H9 (cell line): ENCODE results near the gene SWAP70. TPM values are rescaled to one million over a fixed set of nuclear protein-coding genes. Genes with fewer than 3 reads are reported as not detected.
A peak's percentile ranks its signal among the peaks of the same experiment; 100 is the strongest.

Experiments used
- DNase-seq: peaks from one replicate; pipeline ENCODE4 v3.0.0-alpha.2; 2017
- H2AFZ ChIP-seq: one replicate; pipeline ENCODE4 v1.6.1; 2013; ENCODE audit warnings: mild to moderate bottlenecking, low read length, control low read depth, moderate library complexity
- H2AK5ac ChIP-seq: 2 replicates; pipeline ENCODE4 v1.6.1; 2013; ENCODE audit warnings: low read length, control low read depth, mixed read lengths; ENCODE audit not compliant: insufficient read length
- H2BK120ac ChIP-seq: one replicate; pipeline ENCODE4 v1.6.1; 2013; ENCODE audit warnings: low read depth, mild to moderate bottlenecking, low read length, control low read depth, inconsistent platforms; ENCODE audit not compliant: poor library complexity, severe bottlenecking
- H2BK12ac ChIP-seq: 2 replicates; pipeline ENCODE4 v1.6.1; 2013; ENCODE audit warnings: low read length, control low read depth, mixed read lengths, low read depth; ENCODE audit not compliant: insufficient read length
- H2BK15ac ChIP-seq: 2 replicates; pipeline ENCODE4 v1.6.1; 2013; ENCODE audit warnings: low read depth, low read length, control low read depth
- H2BK20ac ChIP-seq: one replicate; pipeline ENCODE4 v1.6.1; 2013; ENCODE audit warnings: low read depth, mild to moderate bottlenecking, low read length, control low read depth, inconsistent platforms; ENCODE audit not compliant: poor library complexity, severe bottlenecking
- H2BK5ac ChIP-seq: 2 replicates; pipeline ENCODE4 v1.6.1; 2013; ENCODE audit warnings: low read length, control low read depth, mixed read lengths; ENCODE audit not compliant: insufficient read length
- H3K14ac ChIP-seq: 2 replicates; pipeline ENCODE4 v1.6.1; 2013; ENCODE audit warnings: low read length, control low read depth; ENCODE audit not compliant: insufficient read depth
- H3K18ac ChIP-seq: 2 replicates; pipeline ENCODE4 v1.6.1; 2013; ENCODE audit warnings: low read depth, mild to moderate bottlenecking, mixed read lengths, low read length, control low read depth; ENCODE audit not compliant: insufficient read length
- H3K23ac ChIP-seq: 2 replicates; pipeline ENCODE4 v1.6.1; 2013; ENCODE audit warnings: low read length, control low read depth, mixed read lengths, low read depth; ENCODE audit not compliant: insufficient read length
- H3K23me2 ChIP-seq: 2 replicates; pipeline ENCODE4 v1.6.1; 2013; ENCODE audit warnings: low read depth, mild to moderate bottlenecking, mixed read lengths, low read length, control low read depth; ENCODE audit not compliant: insufficient read length, poor library complexity, severe bottlenecking
- H3K27ac ChIP-seq: 2 replicates; pipeline ENCODE4 v1.5.1; 2013; ENCODE audit warnings: low read length, control low read depth, mixed read lengths, low read depth; ENCODE audit not compliant: insufficient read length
- H3K27me3 ChIP-seq: 2 replicates; pipeline ENCODE4 v1.6.1; 2013; ENCODE audit warnings: low read length, control low read depth, inconsistent platforms; ENCODE audit not compliant: insufficient read depth
- H3K4ac ChIP-seq: 2 replicates; pipeline ENCODE4 v1.6.1; 2013; ENCODE audit warnings: low read depth, mild to moderate bottlenecking, control low read depth, inconsistent platforms, low read length, moderate library complexity
- H3K4me1 ChIP-seq: 2 replicates; pipeline ENCODE4 v1.6.1; 2013; ENCODE audit warnings: low read length, control low read depth, inconsistent platforms; ENCODE audit not compliant: insufficient read depth
- H3K4me2 ChIP-seq: 2 replicates; pipeline ENCODE4 v1.6.1; 2013; ENCODE audit warnings: low read length, control low read depth, mixed read lengths; ENCODE audit not compliant: insufficient read length, insufficient read depth
- H3K56ac ChIP-seq: 2 replicates; pipeline ENCODE4 v1.6.1; 2013; ENCODE audit warnings: low read depth, mild to moderate bottlenecking, mixed read lengths, low read length, control low read depth; ENCODE audit not compliant: insufficient read length
- H3K79me1 ChIP-seq: 2 replicates; pipeline ENCODE4 v1.6.1; 2013; ENCODE audit warnings: low read depth, mild to moderate bottlenecking, moderate library complexity, low read length, control low read depth, inconsistent platforms; ENCODE audit not compliant: insufficient read depth, poor library complexity, severe bottlenecking
- H3K79me2 ChIP-seq: 2 replicates; pipeline ENCODE4 v1.6.1; 2013; ENCODE audit warnings: low read length, control low read depth, inconsistent platforms; ENCODE audit not compliant: insufficient read depth
- H3K9ac ChIP-seq: 2 replicates; pipeline ENCODE4 v1.6.1; 2013; ENCODE audit warnings: low read length, control low read depth, mixed read lengths; ENCODE audit not compliant: insufficient read length; ENCODE audit errors: extremely low read depth
- H3K9me3 ChIP-seq: one replicate; pipeline ENCODE4 v1.6.1; 2013; ENCODE audit warnings: low read depth, low read length, inconsistent platforms; ENCODE audit not compliant: control insufficient read depth
- H3T11ph ChIP-seq: one replicate; pipeline ENCODE4 v1.6.1; 2013; ENCODE audit warnings: mild to moderate bottlenecking, low read length, control low read depth, inconsistent platforms
- H4K20me1 ChIP-seq: one replicate; pipeline ENCODE4 v1.6.1; 2013; ENCODE audit not compliant: control insufficient read depth, insufficient read length, insufficient read depth
- H4K5ac ChIP-seq: 2 replicates; pipeline ENCODE4 v1.6.1; 2013; ENCODE audit warnings: low read depth, mild to moderate bottlenecking, mixed read lengths, low read length, control low read depth; ENCODE audit not compliant: insufficient read length
- H4K8ac ChIP-seq: replicated peaks from 2 replicates; pipeline ENCODE4 v1.6.1; 2013; ENCODE audit warnings: low read length, control low read depth, mixed read lengths, low read depth; ENCODE audit not compliant: insufficient read length
- H4K91ac ChIP-seq: 2 replicates; pipeline ENCODE4 v1.6.1; 2013; ENCODE audit warnings: low read depth, mild to moderate bottlenecking, moderate library complexity, mixed read lengths, low read length, control low read depth; ENCODE audit not compliant: insufficient read length
- H3K27ac Mint-ChIP-seq, 3 experiments: 2 replicates in 2 of 3; 3 replicates in 1 of 3; pipeline ENCODE4 v1.8.0; 2020 to 2021; ENCODE audit warnings: mixed read lengths in 3 of 3, mild to moderate bottlenecking in 1 of 3, moderate library complexity in 1 of 3
- H3K27me3 Mint-ChIP-seq: 2 replicates; pipeline ENCODE4 v1.8.0; 2021; ENCODE audit warnings: low read depth, mild to moderate bottlenecking, moderate library complexity, mixed read lengths
- H3K36me3 Mint-ChIP-seq, 3 experiments: 2 replicates in 2 of 3; 3 replicates in 1 of 3; pipeline ENCODE4 v1.8.0; 2020 to 2021; ENCODE audit warnings: low read depth in 3 of 3, mixed read lengths in 3 of 3; ENCODE audit not compliant: insufficient read depth in 1 of 3
- H3K4me1 Mint-ChIP-seq, 2 experiments: 2 replicates each; pipeline ENCODE4 v1.8.0; 2020; ENCODE audit warnings: mixed read lengths in 2 of 2
- H3K4me3 Mint-ChIP-seq, 2 experiments: 2 replicates in 1 of 2; 3 replicates in 1 of 2; pipeline ENCODE4 v1.8.0; 2020 to 2021; ENCODE audit warnings: mild to moderate bottlenecking in 2 of 2, mixed read lengths in 2 of 2, moderate library complexity in 1 of 2
- H3K9me3 Mint-ChIP-seq, 2 experiments: 2 replicates in 1 of 2; 3 replicates in 1 of 2; pipeline ENCODE4 v1.8.0; 2020; ENCODE audit warnings: mild to moderate bottlenecking in 2 of 2, mixed read lengths in 2 of 2, moderate library complexity in 1 of 2
- CTCF ChIP-seq: fragments of 200-600 bp; sonication (generic); conservative IDR thresholded peaks from 3 replicates; pipeline ENCODE4 v1.8.0; 2021; ENCODE audit warnings: antibody characterized with exemption, mild to moderate bottlenecking
- WGBS: extraction: QIAGEN DNeasy Blood & Tissue Kit; methylation state at CpG from one replicate; pipeline ENCODE4 v1.1.7; 2013; ENCODE audit warnings: missing lambda C conversion rate, low lambda C conversion rate, mixed read lengths; ENCODE audit not compliant: insufficient read length; ENCODE audit errors: extremely low coverage; 5-methylcytosine and 5-hydroxymethylcytosine counted together
- total RNA-seq: library from RNA; stranded (reverse); gene quantifications from 2 replicates; pipeline ENCODE4 v1.2.1, GENCODE V29; 2021

SWAP70 gene
- total RNA-seq, 1 experiment from 2014 or later = 34.4 TPM

DNA sequence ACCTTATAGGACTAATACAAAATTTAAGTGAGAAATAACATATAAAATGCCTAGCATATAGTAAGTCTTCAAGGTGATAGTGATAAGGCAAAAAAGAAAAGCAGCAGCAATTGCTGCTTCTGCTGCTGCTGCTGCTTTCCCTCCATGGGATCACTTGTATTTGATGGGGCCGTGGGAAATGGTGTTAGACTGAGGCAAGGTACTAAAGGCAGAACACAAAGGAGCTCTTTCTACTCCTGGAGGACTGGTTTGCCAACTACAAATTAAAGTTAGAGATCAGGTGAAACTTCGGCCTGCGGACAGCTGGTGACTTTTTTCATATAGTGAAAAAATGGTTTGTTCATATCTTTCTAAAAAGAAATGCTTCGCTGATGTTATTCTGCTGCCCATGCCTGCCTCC lies 46.3 kb downstream of the SWAP70 start:
- Histone ChIP-seq H4K20me1 (no peaks in the 10 kb centered on the region), H2AFZ (no peak overlapping the region), H4K8ac (no peak overlapping the region), H2BK5ac (no peak overlapping the region), H2AK5ac (no peak overlapping the region), H2BK20ac (no peak overlapping the region), H4K91ac (no peak overlapping the region), H3K79me2 (peaks cover 2% of the 10 kb centered on the region; the same call in 1 of the 2 replicates), H2BK120ac (no peak overlapping the region), H3K27ac (no peak overlapping the region), H3K23me2 (no peaks in the 10 kb centered on the region), H3K56ac (no peak overlapping the region), H4K5ac (no peak overlapping the region), H3K4ac (no peak overlapping the region), H3K79me1 (no peaks in the 10 kb centered on the region), H2BK12ac (no peak overlapping the region), H3K9ac (no peak overlapping the region), H3K23ac (no peak overlapping the region), H3K9me3 (peaks cover 3% of the 10 kb centered on the region), H3K4me1 (peaks cover 7% of the 10 kb centered on the region; the same call in 1 of the 2 replicates), H3K27me3 (no peaks in the 10 kb centered on the region), H3K18ac (no peak overlapping the region), H3K4me2 (no peak overlapping the region), H3K14ac (no peak overlapping the region), H2BK15ac (no peak overlapping the region), H3T11ph (no peak overlapping the region)
- H3K27me3 Mint-ChIP-seq = no peaks in the 10 kb centered on the region
- no peak overlapping the region for H3K4me3 Mint-ChIP-seq
- peaks cover 12 to 17% (median 15%) of the 10 kb centered on the region in 3 experiments; a peak in 6 of 7 replicates for H3K36me3 Mint-ChIP-seq
- WGBS = no CpG with 5 or more reads among the region's 4 CpGs
- H3K4me1 Mint-ChIP-seq = peaks cover 24 to 25% of the 10 kb centered on the region in 2 experiments
- H3K9me3 Mint-ChIP-seq = peaks cover 3% of the 10 kb centered on the region in 2 experiments; a peak in 4 of 5 replicates
- no peak for TF ChIP-seq CTCF
- DNase-seq = no peak
- peak overlapping the region; percentile 3 to 73 (median 33); a peak in 5 of 7 replicates for H3K27ac Mint-ChIP-seq
